Vagina (tissue), 2 donors: ENCODE data around the gene MTNR1A. TPM values are rescaled to one million over a fixed set of nuclear protein-coding genes. Genes with fewer than 3 reads are reported as not detected.

Source experiments
- DNase-seq, 2 donors: peaks; one replicate each; pipeline ENCODE4 v3.0.0-alpha.2; 2017; ENCODE audit errors: extremely low spot score in 2 of 2
- H3K27ac ChIP-seq: fragments of 200-600 bp; sonication (generic); one replicate; pipeline ENCODE4 v1.5.1; 2019
- H3K27me3 ChIP-seq: fragments of 200-600 bp; sonication (generic); one replicate; pipeline ENCODE4 v1.5.1; 2019
- H3K36me3 ChIP-seq, 2 donors: fragments of 200-600 bp; sonication (generic); one replicate each; pipeline ENCODE4 v1.5.1; 2017 to 2019
- H3K4me1 ChIP-seq: fragments of 200-600 bp; sonication (generic); one replicate; pipeline ENCODE4 v1.5.1; 2019
- H3K4me3 ChIP-seq, 2 donors: fragments of 200-600 bp; sonication (generic); 1 replicate in 1 of 2; 2 replicates in 1 of 2; pipeline ENCODE4 v1.5.1; 2016 to 2019
- H3K9me3 ChIP-seq: fragments of 200-600 bp; sonication (generic); one replicate; pipeline ENCODE4 v1.5.1; 2019
- CTCF ChIP-seq, 3 experiments: fragments of 450-650 bp in 2 of 3; fragments of 200-600 bp in 1 of 3; sonication (generic) in 1 of 3; IDR thresholded peaks; one replicate each; pipeline ENCODE4 v1.5.1; 2017 to 2019; ENCODE audit warnings: antibody characterized with exemption in 3 of 3, mild to moderate bottlenecking in 2 of 3, moderate library complexity in 2 of 3
- POLR2A ChIP-seq, 2 donors: fragments of 450-650 bp; IDR thresholded peaks; one replicate each; pipeline ENCODE4 v1.6.1; 2017; ENCODE audit warnings: antibody characterized with exemption in 2 of 2, mild to moderate bottlenecking in 2 of 2, moderate library complexity in 2 of 2
- POLR2AphosphoS5 ChIP-seq, 2 donors: sonication (generic); formaldehyde crosslinking; IDR thresholded peaks; one replicate each; pipeline ENCODE4 v1.9.0; 2017; ENCODE audit warnings: antibody characterized with exemption in 2 of 2, mild to moderate bottlenecking in 2 of 2, low read depth in 1 of 2; ENCODE audit not compliant: insufficient read depth in 1 of 2
- intact Hi-C: fragments of 100-400 bp; cut with DNase I; formaldehyde crosslinking; loops from one replicate; pipeline ENCODE4 v1.15.1; 2023
- total RNA-seq: library from RNA; depleted of rRNA; stranded (reverse); fragments of >200 nt; gene quantifications from one replicate; pipeline ENCODE4 v1.2.3, GENCODE V29; 2016

The MTNR1A gene
- total RNA-seq, 1 donor from 2014 or later, result not detected

DNA sequence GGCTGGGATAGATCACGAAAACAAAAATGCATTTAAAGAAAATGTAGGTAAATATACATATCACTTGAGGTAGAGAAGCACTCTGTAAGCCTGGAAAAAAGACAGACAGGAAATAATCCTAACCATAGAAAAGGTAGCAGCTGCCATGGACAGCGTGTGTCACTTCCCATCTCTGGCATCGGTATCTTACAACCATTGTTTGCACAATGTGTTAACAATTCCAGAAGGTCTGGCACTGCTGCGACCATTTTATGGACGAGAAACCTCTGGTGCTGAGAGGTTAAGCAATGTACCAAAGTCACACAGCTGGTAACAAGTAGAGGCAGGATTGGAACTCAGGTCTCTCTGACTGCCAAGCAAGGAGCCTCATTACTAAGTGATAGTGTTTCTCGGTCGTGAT, 1.7 kb upstream of the MTNR1A start:
- H3K4me3 ChIP-seq, result no peak overlapping the region
- no peaks in the 10 kb centered on the region for H3K36me3 ChIP-seq
- H3K9me3 ChIP-seq, result no peaks in the 10 kb centered on the region
- intact Hi-C loops, result no loop called here
- no peak for TF ChIP-seq POLR2A (IDR thresholded peaks at IDR 0.05)
- no peak for TF ChIP-seq CTCF (IDR thresholded peaks at IDR 0.05)
- TF ChIP-seq POLR2AphosphoS5 (IDR thresholded peaks at IDR 0.05; ENCODE audit: insufficient read depth in 1 of 2, low read depth in 1 of 2), result no peak
- no peak overlapping the region for H3K27ac ChIP-seq
- H3K4me1 ChIP-seq, result peaks cover 5% of the 10 kb centered on the region
- H3K27me3 ChIP-seq, result no peaks in the 10 kb centered on the region
- DNase-seq, result no peak

DNA sequence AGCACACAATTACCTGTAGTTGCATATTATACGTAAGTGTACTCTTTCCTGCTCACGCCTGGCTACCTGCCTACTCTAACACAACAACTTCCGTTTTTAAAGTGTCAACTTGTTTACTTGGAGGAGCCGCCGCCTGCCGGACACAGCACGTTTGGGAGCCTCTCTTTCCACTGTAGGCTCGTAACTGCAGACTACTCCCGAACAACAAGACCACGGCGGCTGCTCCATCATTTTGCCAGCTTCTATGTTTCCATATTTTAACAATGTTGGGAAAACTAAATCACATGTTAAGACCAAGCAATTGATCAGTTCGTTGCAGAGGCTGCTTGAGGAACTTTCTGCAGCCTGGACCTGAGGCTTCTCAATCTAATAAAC, 841 bp downstream of the MTNR1A start:
- Histone ChIP-seq H3K36me3 (no peaks in the 10 kb centered on the region), H3K27ac (no peak overlapping the region), H3K4me1 (peaks cover 5% of the 10 kb centered on the region), H3K27me3 (no peaks in the 10 kb centered on the region), H3K4me3 (peak overlapping the region in 1 of 2 donors; percentile 7), H3K9me3 (no peaks in the 10 kb centered on the region)
- TF ChIP-seq POLR2AphosphoS5 (IDR thresholded peaks at IDR 0.05; ENCODE audit: insufficient read depth in 1 of 2, low read depth in 1 of 2), result no peak
- TF ChIP-seq POLR2A (IDR thresholded peaks at IDR 0.05), result no peak
- TF ChIP-seq CTCF (IDR thresholded peaks at IDR 0.05), result no peak
- DNase-seq, result peak in 1 of 2 donors; percentile 60
- intact Hi-C loops, result no loop called here

DNA sequence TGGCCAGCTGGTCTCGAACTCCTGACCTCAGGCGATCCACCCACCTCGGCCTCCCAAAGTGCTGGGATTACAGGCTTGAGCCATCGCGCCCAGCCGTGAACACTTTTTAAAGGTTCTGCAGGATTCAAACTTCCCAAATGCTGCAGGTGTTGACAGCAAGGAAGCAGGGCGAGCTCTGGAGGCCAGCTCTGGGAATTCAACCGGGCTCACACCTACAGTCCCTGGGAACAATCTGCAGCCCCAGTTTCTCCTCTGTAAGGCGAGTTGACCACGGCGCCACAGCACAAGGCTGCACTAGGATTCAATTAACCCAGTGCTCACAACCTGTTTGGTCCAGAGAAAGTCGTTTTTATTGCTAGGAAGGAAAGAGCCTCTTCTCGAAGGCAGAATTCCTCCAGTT, 1.6 kb downstream of the MTNR1A start:
- Histone ChIP-seq H3K27ac (no peak overlapping the region), H3K9me3 (no peaks in the 10 kb centered on the region), H3K4me3 (no peak overlapping the region), H3K4me1 (peaks cover 5% of the 10 kb centered on the region), H3K27me3 (no peaks in the 10 kb centered on the region), H3K36me3 (no peaks in the 10 kb centered on the region)
- DNase-seq, result no peak
- intact Hi-C loops, result no loop called here
- TF ChIP-seq POLR2AphosphoS5 (IDR thresholded peaks at IDR 0.05; ENCODE audit: insufficient read depth in 1 of 2, low read depth in 1 of 2), result no peak
- no peak for TF ChIP-seq POLR2A (IDR thresholded peaks at IDR 0.05)
- no peak for TF ChIP-seq CTCF (IDR thresholded peaks at IDR 0.05)

DNA sequence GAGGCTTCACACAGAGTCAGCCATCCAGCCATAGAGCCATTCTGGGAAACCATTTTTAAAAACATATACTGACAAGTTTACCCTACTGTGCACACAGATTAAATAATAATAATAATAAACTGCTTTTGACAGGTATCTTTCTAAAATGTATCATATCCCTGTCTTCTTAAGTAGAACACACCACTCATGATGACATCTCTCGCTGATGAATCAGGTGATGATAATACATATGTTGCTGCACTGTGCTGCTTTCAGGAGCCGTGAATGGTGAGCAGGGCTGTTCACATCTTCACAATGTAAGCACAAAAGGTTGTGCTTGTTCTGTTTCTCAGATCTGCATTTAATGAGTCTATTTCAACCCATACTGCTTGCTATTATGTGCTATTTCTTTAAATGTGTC, 3.5 kb downstream of the MTNR1A start:
- Histone ChIP-seq H3K4me1 (peaks cover 5% of the 10 kb centered on the region), H3K4me3 (no peak overlapping the region), H3K27ac (no peak overlapping the region), H3K36me3 (no peaks in the 10 kb centered on the region), H3K9me3 (no peaks in the 10 kb centered on the region), H3K27me3 (no peaks in the 10 kb centered on the region)
- TF ChIP-seq CTCF (IDR thresholded peaks at IDR 0.05) (no peak), POLR2AphosphoS5 (IDR thresholded peaks at IDR 0.05; ENCODE audit: insufficient read depth in 1 of 2, low read depth in 1 of 2) (no peak), POLR2A (IDR thresholded peaks at IDR 0.05) (no peak)
- intact Hi-C loops, result no loop called here
- DNase-seq, result no peak

GRCh38 chr4:186545436-186545835, 9.9 kb downstream of the MTNR1A start:
- Histone ChIP-seq H3K4me1 (no peaks in the 10 kb centered on the region), H3K27me3 (no peaks in the 10 kb centered on the region), H3K9me3 (no peaks in the 10 kb centered on the region), H3K27ac (no peak overlapping the region), H3K36me3 (no peaks in the 10 kb centered on the region), H3K4me3 (no peak overlapping the region)
- TF ChIP-seq POLR2AphosphoS5 (IDR thresholded peaks at IDR 0.05; ENCODE audit: insufficient read depth in 1 of 2, low read depth in 1 of 2) (no peak), POLR2A (IDR thresholded peaks at IDR 0.05) (no peak), CTCF (IDR thresholded peaks at IDR 0.05) (no peak)
- intact Hi-C loops, result no loop called here
- no peak for DNase-seq
